Mucosa of gallbladder (tissue), 1 donor: ENCODE measurements around the gene GRAMD2B. TPM values are rescaled to one million over a fixed set of nuclear protein-coding genes. Genes with fewer than 3 reads are reported as not detected.

Source experiments
- DNase-seq: peaks from one replicate; pipeline ENCODE4 v3.0.0-alpha.2; 2020; ENCODE audit warnings: low spot score
- total RNA-seq: library from RNA; stranded (reverse); gene quantifications from one replicate; pipeline ENCODE4 v1.2.1, GENCODE V29; 2021
- donor health status: DM: no; HTN: no; CAD: no.

The GRAMD2B gene
- total RNA-seq, 1 donor from 2014 or later = 18.8 TPM

DNA sequence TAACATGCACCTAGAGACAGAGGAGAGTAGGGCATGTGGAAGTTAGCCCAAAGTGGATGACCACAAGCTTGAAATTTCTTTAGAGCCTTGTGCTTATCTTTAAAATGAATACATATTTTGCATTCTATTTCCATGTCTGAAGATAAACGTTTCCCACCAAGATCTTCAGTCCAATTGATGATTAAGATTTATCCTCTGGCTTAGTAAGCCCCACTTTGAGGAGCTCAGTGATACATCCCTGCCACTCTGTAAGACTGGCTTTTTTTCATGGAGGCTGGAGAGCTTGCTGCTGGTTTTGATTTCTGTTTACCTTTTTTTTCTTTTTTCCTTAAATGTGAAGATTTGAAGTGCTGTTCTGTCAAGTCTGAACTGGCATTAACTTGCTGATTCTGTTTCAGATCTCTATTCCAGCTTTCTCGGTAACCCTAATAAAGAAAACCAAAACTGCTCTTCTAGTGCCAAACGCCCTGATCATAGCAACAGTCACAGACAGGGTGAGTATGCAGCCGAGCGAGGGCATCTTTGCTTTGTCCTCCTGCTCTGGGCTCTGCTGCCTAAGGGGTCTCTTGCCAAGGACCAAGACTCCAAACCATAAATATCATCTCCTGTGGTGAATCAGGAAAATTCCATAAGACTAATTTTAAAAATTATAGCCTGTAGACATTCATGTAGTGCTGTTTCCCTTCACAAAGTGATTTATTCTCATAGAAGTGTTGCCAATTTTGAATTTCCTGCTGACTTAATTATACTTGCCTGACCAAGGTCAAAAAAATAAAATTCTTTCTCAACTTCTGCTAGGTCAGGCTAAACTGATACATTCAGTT, 54.3 kb downstream of the GRAMD2B start:
- no peak for DNase-seq

GRCh38 chr5:126479810-126480209, 56.6 kb downstream of the GRAMD2B start:
- no peak for DNase-seq

- DNase-seq = no peak
Measured at GRCh38 chr5:126480824-126481223, 57.6 kb downstream of the GRAMD2B start.

GRCh38 chr5:126481243-126481642, 58.0 kb downstream of the GRAMD2B start:
- DNase-seq = no peak

GRCh38 chr5:126482591-126482990, 59.4 kb downstream of the GRAMD2B start:
- no peak for DNase-seq

DNA sequence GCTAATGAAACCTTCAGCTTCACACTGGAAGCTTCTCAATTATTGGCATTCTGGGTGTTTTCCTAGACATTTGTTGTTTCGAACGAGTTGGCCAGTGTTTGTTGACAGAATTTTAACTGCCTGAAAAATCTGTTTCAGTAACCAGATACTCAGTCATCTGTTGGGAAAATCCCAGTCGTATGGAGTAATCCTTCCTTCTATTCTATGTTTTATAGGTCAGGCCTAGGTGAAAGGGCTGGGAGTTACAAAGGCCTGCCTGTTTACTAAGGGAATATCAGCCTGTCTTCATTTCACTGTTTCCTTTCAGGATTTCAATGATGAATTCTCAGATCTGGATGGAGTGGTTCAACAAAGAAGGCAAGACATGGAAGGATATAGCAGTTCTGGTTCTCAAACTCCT, 59.9 kb downstream of the GRAMD2B start:
- DNase-seq = no peak

- no peak for DNase-seq
Measured at GRCh38 chr5:126484253-126484652, 61.0 kb downstream of the GRAMD2B start.

DNA sequence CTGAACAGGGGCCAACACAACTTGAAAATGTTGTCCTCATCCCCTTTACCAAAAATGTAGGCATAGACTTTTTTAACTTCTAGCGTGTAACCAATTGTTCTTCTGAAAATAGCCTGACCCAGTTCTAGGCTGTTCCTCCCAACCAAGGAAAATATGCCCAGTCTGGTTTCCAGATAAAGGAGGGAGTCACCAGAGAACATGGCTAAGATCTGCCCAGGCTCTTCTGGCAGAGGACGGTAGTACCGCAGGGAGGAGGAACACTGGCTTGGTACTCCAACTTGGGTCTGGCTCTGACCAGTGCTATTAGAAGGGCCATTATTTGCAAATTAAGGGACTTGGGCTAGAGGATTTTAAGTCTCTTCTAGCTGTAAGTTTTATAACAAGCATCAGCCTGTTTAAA, 63.1 kb downstream of the GRAMD2B start:
- DNase-seq = no peak

GRCh38 chr5:126487596-126487995, 64.4 kb downstream of the GRAMD2B start:
- DNase-seq = no peak

DNA sequence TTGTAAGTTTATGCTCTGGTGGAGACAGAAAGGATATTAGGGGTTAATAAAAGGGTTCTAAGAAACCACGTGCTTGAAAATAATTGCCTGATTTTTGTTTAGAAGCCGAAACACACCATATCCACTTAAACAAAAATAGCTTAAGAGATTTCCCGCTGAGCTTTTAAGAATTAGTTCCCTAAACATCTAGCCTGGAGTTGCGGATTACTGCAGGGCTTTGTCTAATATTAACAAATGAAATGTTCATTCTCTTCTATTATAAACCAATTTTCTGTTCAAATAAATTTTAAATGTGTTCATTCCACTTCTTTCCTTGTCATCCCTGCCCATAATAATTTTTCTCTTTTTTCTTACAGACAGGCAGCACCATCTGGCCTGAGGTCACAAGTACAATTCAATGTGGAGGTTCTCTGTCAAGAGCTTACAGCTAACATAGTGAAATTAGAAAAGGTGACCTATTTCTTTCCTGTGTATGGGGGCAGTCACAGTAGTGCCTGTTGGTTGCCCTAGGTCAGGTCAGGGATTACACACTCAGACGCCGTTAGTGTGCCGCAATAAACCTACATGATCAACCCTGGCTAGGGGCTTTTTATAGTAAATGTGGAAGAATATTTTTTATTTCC, 65.3 kb downstream of the GRAMD2B start:
- DNase-seq = no peak

- no peak for DNase-seq
Measured at GRCh38 chr5:126490167-126490940, 67.1 kb downstream of the GRAMD2B start.

DNA sequence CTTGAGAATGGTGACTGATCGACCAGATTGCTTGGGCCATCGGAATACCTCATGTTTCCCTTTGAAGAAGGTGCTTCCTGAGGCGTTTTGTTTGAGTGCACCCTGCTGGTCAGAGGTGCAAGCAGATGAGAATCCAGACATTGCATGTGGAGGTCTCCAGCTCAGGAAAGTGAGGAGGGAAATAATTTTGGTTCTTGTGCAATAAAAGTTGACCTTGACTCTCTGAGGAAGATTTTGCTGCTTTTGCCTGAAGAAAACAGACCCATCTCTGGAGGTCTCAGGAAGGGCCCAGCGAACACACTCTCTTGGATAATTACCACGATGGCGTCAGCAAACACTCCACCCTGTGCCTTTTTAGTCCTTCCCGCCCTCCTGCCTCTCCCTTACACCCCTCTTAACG, 69.7 kb downstream of the GRAMD2B start:
- no peak for DNase-seq

- DNase-seq = no peak
Measured at GRCh38 chr5:126494393-126494792, 71.2 kb downstream of the GRAMD2B start.

DNA sequence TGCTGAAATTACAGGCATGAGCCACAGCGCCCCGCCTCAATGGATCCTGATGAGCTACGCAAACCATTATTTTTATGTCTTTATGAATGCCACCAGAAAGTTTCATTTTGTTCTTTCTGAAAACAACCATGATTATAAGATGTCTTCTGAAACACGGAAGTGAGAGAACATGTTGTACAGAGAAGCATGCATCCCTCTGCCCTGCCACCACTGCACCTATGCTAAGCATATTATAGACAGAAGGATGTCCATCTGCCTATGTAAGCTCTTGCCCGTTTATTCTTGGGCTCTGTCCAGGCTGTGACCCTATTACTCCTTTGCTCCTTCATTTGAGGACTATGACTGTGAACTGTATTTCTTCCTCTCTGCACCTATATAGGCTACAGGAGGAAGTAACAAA, 74.3 kb downstream of the GRAMD2B start:
- no peak for DNase-seq

- no peak for DNase-seq
Measured at GRCh38 chr5:126499278-126499677, 76.1 kb downstream of the GRAMD2B start.

GRCh38 chr5:126499853-126500342, 76.7 kb downstream of the GRAMD2B start:
- DNase-seq = no peak

GRCh38 chr5:126501448-126501847, 78.2 kb downstream of the GRAMD2B start:
- DNase-seq = no peak

DNA sequence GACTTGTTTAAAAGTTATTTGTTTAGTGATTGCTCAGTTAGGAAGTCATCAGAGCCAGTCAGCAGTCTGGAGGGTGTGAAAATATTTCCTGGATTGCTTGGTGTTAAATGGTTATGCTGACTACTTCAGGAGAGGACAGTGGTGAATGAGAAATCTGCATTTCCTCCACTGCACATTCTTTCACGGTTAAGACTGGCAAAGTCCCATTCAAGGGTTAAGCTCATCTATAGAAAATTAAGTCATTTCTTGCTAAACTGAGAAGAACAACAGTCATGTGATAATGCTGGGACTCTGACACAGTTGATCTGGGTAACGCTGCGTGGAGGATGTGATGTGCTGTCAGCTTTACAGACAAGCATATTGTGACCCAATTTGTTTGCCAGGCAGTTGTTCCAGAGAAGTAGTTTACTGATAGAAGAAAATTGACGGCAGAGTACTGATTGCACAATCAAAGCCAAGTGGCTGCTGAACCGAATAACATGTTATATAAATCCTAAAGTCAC, 80.4 kb downstream of the GRAMD2B start:
- no peak for DNase-seq

- no peak for DNase-seq
Measured at GRCh38 chr5:126506079-126506478, 82.9 kb downstream of the GRAMD2B start.

DNA sequence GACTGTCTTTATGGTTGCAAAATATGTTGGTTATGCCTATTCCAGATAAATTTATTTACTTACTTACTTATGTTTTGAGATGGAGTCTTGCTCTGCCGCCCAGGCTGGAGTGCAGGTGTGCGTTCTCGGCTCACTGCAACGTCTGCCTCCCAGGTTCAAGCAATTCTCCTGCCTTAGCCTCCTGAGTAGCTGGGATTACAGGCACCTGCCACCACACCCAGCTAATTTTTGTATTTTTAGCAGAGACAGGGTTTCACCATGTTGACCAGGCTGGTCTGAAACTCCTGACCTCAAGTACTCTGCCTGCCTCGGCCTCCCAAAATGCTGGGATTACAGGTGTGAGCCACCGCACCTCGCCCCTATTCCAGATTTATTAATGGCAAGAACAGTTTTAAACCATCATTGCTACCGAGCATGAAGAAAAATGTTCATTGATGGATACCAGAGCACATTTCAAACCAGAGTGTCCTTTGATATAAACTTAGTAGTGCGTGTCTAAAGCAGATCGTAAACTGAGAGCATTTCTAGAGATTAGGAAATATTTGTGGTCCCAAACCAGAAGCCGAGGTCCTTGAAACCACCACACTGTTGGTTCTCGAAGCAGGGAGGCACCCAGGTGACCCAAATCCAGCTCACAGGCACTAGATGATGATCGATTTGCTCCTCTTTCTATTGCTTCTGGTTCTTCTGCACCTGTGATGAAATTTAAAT, 85.2 kb downstream of the GRAMD2B start:
- DNase-seq = no peak

GRCh38 chr5:126508962-126509279, 85.7 kb downstream of the GRAMD2B start:
- no peak for DNase-seq

GRCh38 chr5:126509339-126509738, 86.1 kb downstream of the GRAMD2B start:
- no peak for DNase-seq
